GM12873 (cell line): Measurements from ENCODE around the gene PPP2R2D.

Experiments
- CTCF ChIP-seq: IDR thresholded peaks from 2 replicates; pipeline ENCODE4 v1.5.1; 2012; ENCODE audit warnings: low read depth, mild to moderate bottlenecking, moderate library complexity, low read length, control low read depth; ENCODE audit not compliant: insufficient read depth; ENCODE audit errors: missing control alignments

PPP2R2D gene

GRCh38 chr10:131954356-131954965 lies 53.7 kb downstream of the PPP2R2D start:
- no peak for TF ChIP-seq CTCF

DNA sequence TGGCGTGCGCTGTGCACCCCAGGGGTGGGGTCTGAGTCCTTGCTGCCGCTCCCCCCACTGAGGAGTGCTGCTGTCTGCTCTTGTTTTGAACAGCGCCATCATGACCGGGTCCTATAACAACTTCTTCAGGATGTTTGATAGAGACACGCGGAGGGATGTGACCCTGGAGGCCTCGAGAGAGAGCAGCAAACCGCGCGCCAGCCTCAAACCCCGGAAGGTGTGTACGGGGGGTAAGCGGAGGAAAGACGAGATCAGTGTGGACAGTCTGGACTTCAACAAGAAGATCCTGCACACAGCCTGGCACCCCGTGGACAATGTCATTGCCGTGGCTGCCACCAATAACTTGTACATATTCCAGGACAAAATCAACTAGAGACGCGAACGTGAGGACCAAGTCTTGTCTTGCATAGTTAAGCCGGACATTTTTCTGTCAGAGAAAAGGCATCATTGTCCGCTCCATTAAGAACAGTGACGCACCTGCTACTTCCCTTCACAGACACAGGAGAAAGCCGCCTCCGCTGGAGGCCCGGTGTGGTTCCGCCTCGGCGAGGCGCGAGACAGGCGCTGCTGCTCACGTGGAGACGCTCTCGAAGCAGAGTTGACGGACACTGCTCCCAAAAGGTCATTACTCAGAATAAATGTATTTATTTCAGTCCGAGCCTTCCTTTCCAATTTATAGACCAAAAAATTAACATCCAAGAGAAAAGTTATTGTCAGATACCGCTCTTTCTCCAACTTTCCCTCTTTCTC lies 55.0 kb downstream of the PPP2R2D start:
- TF ChIP-seq CTCF: no peak

- TF ChIP-seq CTCF: no peak
Observed at GRCh38 chr10:131959841-131960240, 59.0 kb downstream of the PPP2R2D start.

GRCh38 chr10:131960631-131961046 lies 59.8 kb downstream of the PPP2R2D start:
- TF ChIP-seq CTCF: no peak

- no peak for TF ChIP-seq CTCF
Observed at GRCh38 chr10:131961047-131961776, 60.4 kb downstream of the PPP2R2D start.

DNA sequence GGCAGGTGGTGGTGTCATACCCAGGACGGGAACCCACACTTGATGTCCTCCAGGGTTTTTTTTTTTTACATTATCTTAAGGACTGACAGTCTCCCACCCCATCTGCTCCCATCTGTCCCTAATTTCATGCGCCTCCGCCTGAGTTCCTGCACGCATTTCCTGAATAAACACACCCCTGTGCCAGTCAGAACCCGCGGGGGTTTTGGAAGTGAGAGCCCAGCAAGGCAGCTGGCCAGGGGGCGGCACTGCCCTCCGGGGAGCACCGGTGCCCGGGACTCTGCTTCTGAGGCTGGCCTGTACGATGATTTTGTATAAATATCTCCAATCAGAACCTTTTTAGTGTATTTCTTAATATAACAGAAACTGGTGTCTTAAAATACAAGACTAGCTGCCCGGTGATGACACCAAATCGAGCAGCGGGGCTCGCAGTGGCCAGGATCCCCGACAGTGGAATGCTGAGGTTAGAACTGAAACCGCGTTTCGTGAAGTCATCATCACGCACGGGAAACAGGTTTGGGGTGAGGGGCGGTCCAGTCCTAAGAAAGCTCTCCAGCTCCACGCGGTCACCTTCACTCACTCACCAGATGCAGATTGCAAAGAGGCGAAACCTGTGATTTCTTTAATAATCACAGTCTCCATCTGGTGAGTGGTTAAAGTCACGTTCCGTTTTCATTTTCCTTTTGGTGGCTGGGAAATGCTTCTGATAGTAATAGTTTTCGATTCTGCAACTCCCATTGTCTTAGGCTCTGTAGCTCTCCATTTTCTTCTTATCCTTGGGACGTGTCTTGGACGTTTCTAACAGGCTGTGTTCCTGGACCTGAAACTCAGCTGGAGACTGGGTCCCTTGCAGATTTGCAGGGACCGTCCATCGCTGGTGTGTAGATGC lies 61.2 kb downstream of the PPP2R2D start:
- TF ChIP-seq CTCF: no peak

GRCh38 chr10:131963350-131963749 lies 62.5 kb downstream of the PPP2R2D start:
- no peak for TF ChIP-seq CTCF
